ENCODE measurements around the gene SLC16A3. TPM values are rescaled to one million over a fixed set of nuclear protein-coding genes. Genes with fewer than 3 reads are reported as not detected.
"Not testable (repeated sequence)": the region's sequence is repeated elsewhere in the genome, so short reads cannot be mapped to it uniquely, and the experiment has no call there.

Gene SLC16A3
- total and polyA plus RNA-seq, 9 of the 15 experiments (the other 6 are each of a cell fraction or from before 2014, with no cell fraction given): 0.11 to 5.4 (median 1.2) TPM; not detected in 2

DNA sequence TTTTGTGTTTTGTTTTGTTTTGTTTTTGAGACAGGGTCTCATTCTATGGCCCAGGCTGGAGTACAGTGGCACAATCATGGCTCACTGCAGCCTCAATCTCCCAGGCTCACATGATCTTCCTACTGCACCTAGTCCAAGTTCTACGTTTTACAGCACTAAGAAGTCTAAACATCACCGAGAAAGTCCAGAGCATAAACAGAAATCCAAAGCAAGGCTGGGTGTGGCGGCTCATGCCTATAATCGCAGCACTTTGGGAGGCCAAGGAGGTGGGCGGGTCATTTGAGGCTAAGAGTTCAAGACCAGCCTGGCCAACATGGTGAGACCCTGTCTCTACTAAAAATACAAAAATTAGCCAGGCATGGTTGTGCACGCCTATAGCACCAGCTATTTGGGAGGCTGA, 35.8 kb upstream of the SLC16A3 start:
- CTCF ChIA-PET (ENCODE audit: low intra/inter-chr PET ratio); H3K9me3 ChIP-seq (replicated peaks; ENCODE audit: control insufficient read depth, insufficient read depth, low read depth, low read length); H3K27ac ChIP-seq (ENCODE audit: extremely low read depth, low read depth, low read length); intact Hi-C loops (cut with micrococcal nuclease); FAIRE-seq; H3K9ac ChIP-seq (ENCODE audit: insufficient read depth in 1 of 2, low read depth in 2 of 2, low read length in 2 of 2); H3K79me2 ChIP-seq (ENCODE audit: control insufficient read depth, insufficient read depth, low read length); ATAC-seq; H3K4me3 ChIP-seq; POLR2A ChIA-PET; H4K20me1 ChIP-seq (replicated peaks; ENCODE audit: control insufficient read depth, insufficient read depth, low read length); DNase-seq (ENCODE audit: extremely low read depth in 1 of 4, low spot score in 3 of 4); H3K9me1 ChIP-seq (ENCODE audit: control insufficient read depth, insufficient read depth, low read length); H3K4me2 ChIP-seq (ENCODE audit: insufficient read depth, low read length); H2AFZ ChIP-seq (ENCODE audit: low read depth, low read length); in situ Hi-C loops (cut with MboI); H3K27me3 ChIP-seq (ENCODE audit: control insufficient read depth in 2 of 2, insufficient read depth in 2 of 2, low read length in 2 of 2); BruUV-seq (replicated peaks): not testable (repeated sequence)
- H3K36me3 ChIP-seq (ENCODE audit: control insufficient read depth, insufficient read depth, low read length): peaks cover 71% of the 10 kb centered on the region; the same call in 2 of the 3 replicates
- peaks cover 0 to 18% of the 10 kb centered on the region in 2 experiments; a peak in 2 of 5 replicates for H3K4me1 ChIP-seq (replicated peaks in 1 of 2; ENCODE audit: control insufficient read depth in 2 of 2, insufficient read depth in 2 of 2, low read length in 2 of 2)
- 77% methylated on average over 6 of the region's 6 CpGs for WGBS (ENCODE audit: insufficient coverage, low coverage, missing lambda C conversion rate)

- Histone ChIP-seq H3K4me3 (no peak overlapping the region), H2AFZ (ENCODE audit: low read depth, low read length) (no peak overlapping the region), H4K20me1 (replicated peaks; ENCODE audit: control insufficient read depth, insufficient read depth, low read length) (no peaks in the 10 kb centered on the region), H3K27ac (ENCODE audit: extremely low read depth, low read depth, low read length) (no peak overlapping the region), H3K36me3 (ENCODE audit: control insufficient read depth, insufficient read depth, low read length) (peaks cover 71% of the 10 kb centered on the region; the same call in 2 of the 3 replicates), H3K9me1 (ENCODE audit: control insufficient read depth, insufficient read depth, low read length) (no peaks in the 10 kb centered on the region), H3K27me3 (ENCODE audit: control insufficient read depth in 2 of 2, insufficient read depth in 2 of 2, low read length in 2 of 2) (no peaks in the 10 kb centered on the region; a peak in 1 of 5 replicates), H3K4me2 (ENCODE audit: insufficient read depth, low read length) (no peak overlapping the region), H3K79me2 (ENCODE audit: control insufficient read depth, insufficient read depth, low read length) (no peaks in the 10 kb centered on the region), H3K4me1 (replicated peaks in 1 of 2; ENCODE audit: control insufficient read depth in 2 of 2, insufficient read depth in 2 of 2, low read length in 2 of 2) (peaks cover 0 to 14% of the 10 kb centered on the region in 2 experiments; a peak in 2 of 5 replicates), H3K9me3 (replicated peaks; ENCODE audit: control insufficient read depth, insufficient read depth, low read depth, low read length) (no peaks in the 10 kb centered on the region), H3K9ac (ENCODE audit: insufficient read depth in 1 of 2, low read depth in 2 of 2, low read length in 2 of 2) (peak overlapping the region in 1 of 2 experiments; percentile 76; a peak in 1 of 4 replicates)
- in situ Hi-C loops (cut with MboI): no loop called here
- ATAC-seq: no peak
- 91% methylated on average over 16 of the region's 16 CpGs for WGBS (ENCODE audit: insufficient coverage, low coverage, missing lambda C conversion rate)
- ChIA-PET CTCF (ENCODE audit: low intra/inter-chr PET ratio) (no interaction called here), POLR2A (interaction anchor here (0.6 kb wide), 1 partner anchor 1454 kb away, joined by 3 read pairs; no protein-coding TSS in a partner anchor)
- TF ChIP-seq RCOR1 (IDR thresholded peaks at IDR 0.05; ENCODE audit: borderline replicate concordance in 1 of 2, low read depth in 2 of 2, low read length in 2 of 2) (no peak), POLR3A (IDR thresholded peaks at IDR 0.05; ENCODE audit: borderline replicate concordance, extremely low read depth, insufficient read depth, insufficient read length) (no peak), FUS (optimal IDR thresholded peaks at IDR 0.05; ENCODE audit: low read depth, low read length) (no peak), SPI1 (IDR thresholded peaks at IDR 0.05; ENCODE audit: borderline replicate concordance, low read depth, low read length) (peak; percentile 49; the same call in 1 of the 2 replicates), TAF1 (IDR thresholded peaks at IDR 0.05; ENCODE audit: control insufficient read depth, extremely low read depth, insufficient read depth, low read length, severe bottlenecking) (no peak)
- BruUV-seq (replicated peaks): no TSS peak
- intact Hi-C loops (cut with micrococcal nuclease): no loop called here
- peak; percentile 99 for FAIRE-seq
- DNase-seq (ENCODE audit: extremely low read depth in 1 of 4, low spot score in 3 of 4): peak in 1 of 4 experiments; percentile 7
Measured at GRCh38 chr17:82193520-82194220, 35.2 kb upstream of the SLC16A3 start.
